ENCODE measurements around the gene LSM6. TPM values are rescaled to one million over a fixed set of nuclear protein-coding genes. Genes with fewer than 3 reads are reported as not detected.

LSM6 gene
- total RNA-seq, 1 donor from 2014 or later: 18.7 TPM

GRCh38 chr4:146224326-146224966, 48.9 kb downstream of the LSM6 start:
- no peak for DNase-seq (ENCODE audit: low read depth)

GRCh38 chr4:146229406-146229805, 53.9 kb downstream of the LSM6 start:
- no peak for FAIRE-seq
- H3K4me3 Mint-ChIP-seq (ENCODE audit: unreplicated experiment): no peak overlapping the region

More at GRCh38 chr4:146224326-146224966, 48.9 kb downstream of the LSM6 start:
- peaks cover 8% of the 10 kb centered on the region for H3K4me1 ChIP-seq (ENCODE audit: insufficient read depth, low read length)
- no peak overlapping the region for H3K4me2 ChIP-seq (ENCODE audit: low read length)
- Mint-ChIP-seq H3K4me1 (ENCODE audit: low read depth, unreplicated experiment) (peaks cover 9% of the 10 kb centered on the region), H3K36me3 (ENCODE audit: low read depth, unreplicated experiment) (no peaks in the 10 kb centered on the region), H3K27ac (ENCODE audit: unreplicated experiment) (no peak overlapping the region), H3K27me3 (ENCODE audit: low read depth, unreplicated experiment) (peaks cover 7% of the 10 kb centered on the region), H3K9me3 (ENCODE audit: unreplicated experiment) (no peaks in the 10 kb centered on the region), H3K4me3 (ENCODE audit: unreplicated experiment) (no peak overlapping the region)
- no peaks in the 10 kb centered on the region for H3K9me3 ChIP-seq (ENCODE audit: insufficient read depth, low read depth, low read length)
- H3K9ac ChIP-seq (ENCODE audit: low read length): no peak overlapping the region
- H2AFZ ChIP-seq (ENCODE audit: low read depth, low read length): peak overlapping the region; percentile 41
- H3K79me2 ChIP-seq (ENCODE audit: insufficient read depth, low read length): no peaks in the 10 kb centered on the region
- H3K36me3 ChIP-seq (ENCODE audit: insufficient read depth, low read length): no peaks in the 10 kb centered on the region
- H3K27ac ChIP-seq (ENCODE audit: low read depth, low read length): no peak overlapping the region
- no peaks in the 10 kb centered on the region for H3K27me3 ChIP-seq (ENCODE audit: insufficient read depth, low read length)
- TF ChIP-seq EZH2 (IDR thresholded peaks at IDR 0.05; ENCODE audit: insufficient read depth, low read length): no peak
- TF ChIP-seq CTCF (IDR thresholded peaks at IDR 0.05; ENCODE audit: insufficient read depth, low read depth, low read length): no peak
- no peaks in the 10 kb centered on the region for H4K20me1 ChIP-seq (ENCODE audit: insufficient read depth, low read length)
- FAIRE-seq: no peak
- H3K4me3 ChIP-seq (ENCODE audit: insufficient read depth, low read depth, low read length): no peak overlapping the region

More at GRCh38 chr4:146229406-146229805, 53.9 kb downstream of the LSM6 start:
- Histone ChIP-seq H3K79me2 (ENCODE audit: insufficient read depth, low read length) (no peaks in the 10 kb centered on the region), H2AFZ (ENCODE audit: low read depth, low read length) (no peak overlapping the region), H3K27ac (ENCODE audit: low read depth, low read length) (no peak overlapping the region), H3K4me3 (ENCODE audit: insufficient read depth, low read depth, low read length) (no peak overlapping the region), H3K9me3 (ENCODE audit: insufficient read depth, low read depth, low read length) (no peaks in the 10 kb centered on the region), H3K4me1 (ENCODE audit: insufficient read depth, low read length) (no peaks in the 10 kb centered on the region), H4K20me1 (ENCODE audit: insufficient read depth, low read length) (no peaks in the 10 kb centered on the region), H3K27me3 (ENCODE audit: insufficient read depth, low read length) (no peaks in the 10 kb centered on the region), H3K36me3 (ENCODE audit: insufficient read depth, low read length) (no peaks in the 10 kb centered on the region), H3K4me2 (ENCODE audit: low read length) (no peak overlapping the region), H3K9ac (ENCODE audit: low read length) (no peak overlapping the region)
- Mint-ChIP-seq H3K36me3 (ENCODE audit: low read depth, unreplicated experiment) (no peaks in the 10 kb centered on the region), H3K4me1 (ENCODE audit: low read depth, unreplicated experiment) (no peaks in the 10 kb centered on the region), H3K27me3 (ENCODE audit: low read depth, unreplicated experiment) (peaks cover 10% of the 10 kb centered on the region), H3K27ac (ENCODE audit: unreplicated experiment) (no peak overlapping the region), H3K9me3 (ENCODE audit: unreplicated experiment) (no peaks in the 10 kb centered on the region)
- no peak for TF ChIP-seq CTCF (IDR thresholded peaks at IDR 0.05; ENCODE audit: insufficient read depth, low read depth, low read length)
- no peak for TF ChIP-seq EZH2 (IDR thresholded peaks at IDR 0.05; ENCODE audit: insufficient read depth, low read length)
- DNase-seq (ENCODE audit: low read depth): no peak
